Right hindlimb (tissue), 1 donor: Measurements from ENCODE around the gene FAT1.

ENCODE experiments used
- DNase-seq: peaks from one replicate; pipeline ENCODE4 v3.0.0-alpha.2; 2018

The FAT1 gene

DNA sequence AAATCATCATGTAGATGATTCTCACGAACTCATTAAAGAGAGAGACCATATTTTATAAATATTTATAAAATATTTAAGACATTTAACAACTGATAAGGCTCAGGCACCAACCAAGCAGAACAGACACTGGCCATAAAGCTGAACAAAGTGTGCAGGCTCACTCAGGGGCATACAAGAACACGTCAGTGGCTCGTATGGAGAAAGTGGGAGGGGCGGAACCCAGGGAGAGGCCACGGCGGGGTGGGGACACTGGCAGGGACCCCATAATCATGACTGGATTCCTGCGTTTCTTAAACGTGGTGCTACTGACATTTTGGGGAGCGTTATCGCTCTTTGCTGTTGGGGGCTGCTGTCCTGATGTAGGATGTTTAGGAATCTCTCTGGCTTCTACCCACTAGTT is 31.3 kb upstream of the FAT1 start:
- DNase-seq: no peak

DNA sequence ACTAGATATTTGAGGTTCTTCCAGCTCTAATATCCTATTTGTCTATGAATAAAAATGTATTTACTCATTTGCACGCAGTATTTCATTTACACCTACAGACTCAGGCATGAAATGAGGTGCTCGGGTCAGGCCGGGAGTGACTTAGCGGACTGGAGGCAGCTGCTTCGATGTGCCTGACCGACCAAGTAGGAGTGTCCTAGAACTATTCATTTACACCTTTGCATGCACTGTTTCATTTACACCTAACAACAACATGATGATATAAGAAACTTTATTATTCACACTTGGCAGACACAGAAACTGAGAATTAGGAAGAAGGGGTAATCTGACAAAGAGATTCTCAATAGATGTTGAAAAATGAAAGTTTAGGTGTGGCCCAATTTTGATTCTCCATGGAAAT is 28.7 kb upstream of the FAT1 start:
- no peak for DNase-seq

DNA sequence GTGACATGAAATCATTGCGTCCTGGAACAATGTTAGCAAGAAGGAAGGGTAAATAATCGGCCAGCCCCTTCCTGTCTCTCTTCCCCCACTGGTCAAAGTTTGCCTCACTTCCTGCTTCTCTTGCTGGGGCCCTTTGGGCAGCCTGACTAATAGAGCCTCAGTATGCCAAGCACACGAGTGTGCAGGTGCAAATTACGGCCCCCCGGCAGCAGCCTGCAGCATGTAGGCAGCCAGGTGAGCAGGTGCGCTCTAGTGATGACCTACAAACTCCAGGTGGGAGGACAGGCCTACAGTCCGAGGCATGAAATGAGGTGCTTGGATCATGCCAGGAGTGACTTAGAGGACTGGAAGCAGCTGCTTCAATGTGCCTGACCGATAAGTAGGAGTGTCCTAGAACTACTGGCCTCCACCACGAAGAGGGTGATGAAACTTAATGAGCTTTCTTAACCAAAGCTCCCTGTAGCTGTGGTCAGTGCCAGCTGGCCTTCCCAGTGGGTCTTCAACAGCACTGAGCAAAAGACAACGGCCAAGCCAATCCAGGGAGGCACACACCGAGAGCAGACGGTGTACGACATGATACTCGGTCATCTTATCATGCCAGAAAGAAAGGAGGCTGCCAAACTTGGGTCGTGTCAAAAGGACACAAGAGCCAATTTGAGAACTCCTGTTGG is 26.1 kb upstream of the FAT1 start:
- no peak for DNase-seq

DNA sequence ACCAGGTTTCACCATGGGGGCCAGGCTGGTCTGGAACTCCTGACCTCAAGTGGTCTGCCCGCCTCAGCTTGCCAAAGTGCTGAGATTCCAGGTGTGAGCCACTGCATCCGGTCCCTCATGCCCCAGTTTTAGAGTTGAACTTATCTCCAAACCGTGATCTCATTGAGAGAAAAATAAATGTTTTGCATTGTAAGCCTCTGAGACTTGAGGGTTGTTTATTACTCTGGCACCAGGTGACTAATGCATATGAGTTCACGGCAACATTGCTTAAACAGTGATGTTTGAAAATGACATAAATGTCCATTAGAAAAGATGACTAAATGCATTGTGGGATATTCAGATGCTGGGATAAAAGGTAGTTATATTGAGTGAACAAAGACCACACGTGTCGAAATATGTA is 22.9 kb upstream of the FAT1 start:
- DNase-seq: no peak

DNA sequence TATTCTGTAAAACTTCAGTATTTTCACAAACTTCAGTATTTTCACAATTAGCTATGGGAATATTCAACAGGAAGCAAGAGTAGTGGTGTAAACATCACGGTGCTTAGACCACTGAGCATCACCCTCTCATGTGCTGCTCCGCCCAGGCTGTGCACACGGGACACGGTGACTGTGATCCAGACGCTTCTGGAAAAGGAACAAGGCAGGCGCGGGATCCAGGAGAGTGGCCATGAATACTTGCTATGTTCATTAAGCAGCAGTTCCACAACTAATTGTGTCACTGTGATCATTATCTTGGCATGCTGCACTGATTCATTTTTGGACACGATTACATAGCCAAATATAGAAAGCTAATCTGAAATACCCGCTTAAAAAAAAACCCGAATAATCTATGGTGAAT is 19.6 kb upstream of the FAT1 start:
- peak; percentile 42 for DNase-seq

DNA sequence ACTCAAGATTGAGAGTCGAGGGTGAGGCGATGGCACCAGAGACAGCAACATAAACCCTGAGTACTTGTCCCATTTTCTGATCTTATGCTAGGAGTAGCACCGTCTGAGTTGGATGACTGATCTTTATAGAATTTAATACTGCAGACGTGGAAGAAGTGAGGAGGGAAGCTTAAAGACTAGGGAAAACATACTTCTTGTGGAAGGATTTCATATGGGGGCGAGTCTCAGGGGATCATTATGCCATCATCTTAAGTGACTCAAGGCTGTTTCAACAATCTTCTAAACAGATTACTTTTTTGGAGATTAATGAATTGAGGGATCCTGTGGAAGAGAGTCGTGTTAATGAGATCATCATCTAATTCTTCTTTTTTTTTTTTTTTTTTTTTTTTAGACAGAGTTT is 17.2 kb upstream of the FAT1 start:
- DNase-seq: no peak

DNA sequence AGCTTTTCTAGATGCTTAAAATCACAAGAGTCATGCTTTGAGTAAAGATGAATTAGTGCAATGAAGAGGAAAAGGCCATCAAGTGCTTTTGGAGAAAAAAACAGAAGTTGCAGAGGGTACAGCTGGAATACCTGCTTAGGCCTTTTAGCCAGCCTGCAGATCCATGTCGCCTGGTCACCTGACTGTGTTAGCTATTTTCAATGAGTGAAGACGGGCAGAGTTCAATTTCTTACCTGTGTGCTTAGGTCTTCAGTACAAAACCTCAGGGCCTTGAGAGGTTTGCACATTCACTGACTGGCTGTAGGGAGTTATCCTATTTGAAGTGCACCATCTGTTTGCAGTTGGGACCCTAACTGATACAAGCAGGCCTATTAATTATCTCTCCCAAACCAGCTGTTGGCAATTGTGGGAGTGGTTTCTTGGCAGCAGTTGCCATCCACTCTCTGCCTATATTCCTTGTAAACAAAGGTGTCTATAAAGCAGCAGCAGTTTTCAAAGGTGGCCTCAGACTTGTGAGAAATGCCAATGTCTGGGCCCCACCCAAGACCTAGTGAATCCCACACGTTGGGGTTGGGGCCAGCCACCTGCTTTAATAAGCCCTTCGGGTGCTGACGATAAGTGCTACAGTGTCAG is 16.3 kb upstream of the FAT1 start:
- DNase-seq: no peak

DNA sequence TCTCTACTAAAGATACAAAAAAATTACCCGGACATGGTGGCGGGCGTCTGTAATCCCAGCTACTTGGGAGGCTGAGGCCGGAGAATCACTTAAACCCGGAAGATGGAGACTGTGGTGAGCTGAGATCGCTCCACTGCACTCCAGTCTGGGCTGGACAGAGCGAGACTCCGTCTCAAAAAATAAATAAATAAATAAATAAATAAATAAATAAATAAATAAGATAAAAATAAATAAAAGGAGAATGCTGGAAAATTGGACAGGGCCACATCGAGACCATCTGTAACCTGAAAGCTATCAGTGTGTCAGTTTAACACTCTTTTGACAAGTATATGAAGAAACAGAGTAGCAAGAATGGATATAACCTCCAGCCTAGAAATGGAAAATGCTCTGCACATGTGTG is 15.7 kb upstream of the FAT1 start:
- DNase-seq: no peak

DNA sequence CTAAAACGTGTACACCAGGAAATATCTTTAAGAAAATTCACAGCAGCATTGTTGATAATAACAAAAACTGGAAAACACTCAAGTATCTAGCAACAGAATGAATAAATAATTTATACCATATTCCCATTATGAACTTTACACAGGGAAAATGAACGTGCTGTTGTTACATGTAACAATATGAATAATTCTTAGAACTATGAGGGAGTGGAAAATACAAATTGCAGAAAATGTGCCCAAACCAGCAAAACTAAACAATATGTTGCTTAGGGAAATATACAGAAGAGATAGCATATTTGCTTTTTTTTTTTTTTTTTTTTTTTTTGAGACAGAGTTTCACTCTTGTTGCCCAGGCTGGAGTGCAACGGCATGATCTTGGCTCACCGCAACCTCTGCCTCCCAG is 14.8 kb upstream of the FAT1 start:
- DNase-seq: no peak

DNA sequence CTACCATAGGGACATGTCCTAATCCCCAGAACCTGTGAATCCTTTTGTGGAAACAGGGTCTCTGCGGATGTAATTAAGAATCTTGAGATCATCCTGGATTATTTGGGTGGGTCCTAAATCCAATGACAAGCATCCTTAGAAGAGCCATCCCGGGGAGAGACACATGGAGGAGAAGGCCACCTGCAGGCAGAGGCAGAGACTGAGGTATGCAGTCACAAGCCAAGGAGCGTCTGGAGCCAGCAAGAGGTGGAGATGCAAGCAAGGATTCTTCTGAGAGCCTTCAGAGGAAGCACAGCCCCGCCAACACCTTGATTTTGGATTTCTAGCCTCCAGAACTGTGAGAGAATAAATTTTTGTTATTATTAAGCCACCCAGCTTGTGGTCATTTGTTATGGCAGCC is 13.8 kb upstream of the FAT1 start:
- DNase-seq: no peak

DNA sequence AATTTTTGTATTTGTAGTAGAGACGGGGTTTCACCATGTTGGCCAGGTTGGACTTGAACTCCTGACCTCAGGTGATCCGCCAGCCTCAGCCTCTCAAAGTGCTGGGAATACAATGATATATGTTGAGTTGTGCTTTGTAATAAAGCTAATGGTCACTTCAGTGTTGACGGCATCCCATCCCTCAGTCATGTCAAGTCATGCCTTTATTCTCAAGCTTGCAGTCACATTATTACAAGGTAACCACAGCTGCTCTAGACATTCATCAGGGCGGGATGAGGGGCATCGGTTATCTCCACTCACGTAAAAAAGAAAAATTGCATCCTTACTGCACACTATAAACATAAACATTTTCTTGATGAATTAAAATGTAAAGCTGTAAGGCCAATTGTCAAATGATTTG is 12.8 kb upstream of the FAT1 start:
- no peak for DNase-seq

DNA sequence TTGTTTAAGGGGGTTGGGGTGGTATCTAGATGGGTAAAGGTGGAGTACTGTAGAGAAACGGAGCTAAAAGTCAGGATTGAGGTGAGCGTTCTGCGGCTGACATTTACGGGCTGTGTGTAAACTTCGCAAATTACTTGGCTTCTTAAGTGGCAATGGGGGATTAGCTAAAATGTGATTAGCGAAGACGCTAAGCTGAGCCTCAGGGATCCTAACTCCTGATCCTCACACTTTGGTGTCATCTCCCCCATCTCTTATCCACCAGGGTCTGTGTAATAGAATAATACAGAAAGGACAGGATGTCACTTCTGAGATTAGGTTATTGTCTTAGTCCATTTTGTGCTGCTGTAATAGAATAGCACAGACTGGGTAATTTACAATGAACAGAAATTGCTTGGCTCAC is 10.6 kb upstream of the FAT1 start:
- no peak for DNase-seq

DNA sequence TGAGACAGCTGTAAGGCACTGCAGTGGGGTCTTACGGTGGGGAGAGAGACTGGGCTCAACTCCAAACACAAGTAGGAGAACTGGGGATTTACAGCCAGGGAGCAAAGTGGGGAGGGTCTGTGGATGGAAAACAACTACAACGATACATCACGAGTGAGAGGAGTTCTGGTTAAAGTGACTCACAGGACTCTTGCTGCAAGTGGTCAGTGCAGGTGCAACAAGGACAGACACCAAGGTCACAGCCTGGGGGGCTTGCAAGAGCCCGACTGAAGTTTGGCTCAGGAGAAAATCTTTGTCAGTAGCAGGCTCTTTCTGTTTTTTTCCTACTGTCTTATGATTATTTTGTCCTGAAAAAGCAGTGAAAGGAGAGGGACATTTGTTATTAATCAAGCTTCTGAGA is 10.1 kb upstream of the FAT1 start:
- no peak for DNase-seq

DNA sequence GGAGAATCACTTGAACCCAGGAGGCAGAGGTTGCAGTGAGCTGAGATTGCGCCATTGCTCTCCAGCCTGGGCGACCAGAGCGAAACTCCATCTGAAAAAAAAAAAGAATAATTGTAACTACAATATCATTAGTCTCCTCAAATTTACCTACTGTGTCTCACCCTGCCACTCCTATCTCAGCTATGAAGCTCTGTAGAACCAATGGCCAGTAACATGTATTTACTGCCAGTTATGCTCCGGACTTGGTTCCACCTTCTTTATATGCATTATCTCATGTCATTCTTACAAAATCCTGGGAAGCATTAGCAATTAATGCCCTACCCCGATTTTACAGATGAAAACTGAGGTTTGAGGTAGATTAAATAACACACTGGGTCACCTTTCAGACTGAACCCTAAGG is 7.0 kb upstream of the FAT1 start:
- DNase-seq: no peak

DNA sequence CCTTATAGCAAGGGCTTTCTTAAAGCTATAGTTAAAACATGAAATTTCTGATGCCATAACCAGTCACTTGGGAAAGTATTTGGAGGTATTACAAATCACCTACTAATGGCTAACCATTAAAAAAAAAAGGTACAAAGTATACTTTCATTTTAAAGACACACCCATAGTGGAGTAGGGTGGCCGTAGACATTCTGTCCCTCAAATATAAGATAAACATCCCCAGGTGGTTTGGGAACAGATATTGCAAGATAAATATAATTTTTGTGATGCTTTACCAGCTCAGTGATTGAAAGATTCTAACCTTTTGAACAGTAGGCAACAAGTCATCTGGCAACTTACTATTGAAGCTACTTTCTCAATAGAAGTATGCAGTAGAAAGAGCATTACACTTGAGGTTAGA is 6.2 kb upstream of the FAT1 start:
- DNase-seq: no peak

DNA sequence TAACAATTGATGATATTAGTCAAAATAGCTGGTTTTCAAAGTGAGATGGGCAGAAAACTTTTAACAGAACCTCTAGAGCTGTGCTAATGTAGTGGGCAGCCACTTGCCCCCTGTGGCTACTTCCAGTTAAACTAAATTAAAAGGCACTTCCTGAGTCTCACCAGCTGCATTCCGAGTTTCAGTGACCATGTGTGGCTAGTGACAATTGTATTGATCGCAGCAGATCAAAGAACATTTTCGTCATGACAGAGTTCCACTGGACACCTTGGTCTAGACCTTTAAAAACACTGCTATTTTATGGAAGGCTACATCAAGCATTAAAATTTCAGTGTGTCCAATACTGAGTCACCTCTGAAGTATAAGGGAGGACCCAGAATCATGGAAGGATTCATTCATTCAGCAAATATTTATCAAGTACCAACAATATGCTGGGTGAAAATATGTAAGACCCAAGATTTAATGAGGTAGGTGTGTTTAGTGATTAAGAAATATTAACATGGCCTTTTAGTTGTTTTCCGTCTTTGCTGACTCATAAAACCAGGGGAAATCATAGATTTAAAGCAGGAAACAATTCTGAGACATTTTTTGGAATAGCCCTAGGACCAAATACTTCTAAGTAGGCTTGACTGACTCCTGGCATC is 5.1 kb upstream of the FAT1 start:
- no peak for DNase-seq

DNA sequence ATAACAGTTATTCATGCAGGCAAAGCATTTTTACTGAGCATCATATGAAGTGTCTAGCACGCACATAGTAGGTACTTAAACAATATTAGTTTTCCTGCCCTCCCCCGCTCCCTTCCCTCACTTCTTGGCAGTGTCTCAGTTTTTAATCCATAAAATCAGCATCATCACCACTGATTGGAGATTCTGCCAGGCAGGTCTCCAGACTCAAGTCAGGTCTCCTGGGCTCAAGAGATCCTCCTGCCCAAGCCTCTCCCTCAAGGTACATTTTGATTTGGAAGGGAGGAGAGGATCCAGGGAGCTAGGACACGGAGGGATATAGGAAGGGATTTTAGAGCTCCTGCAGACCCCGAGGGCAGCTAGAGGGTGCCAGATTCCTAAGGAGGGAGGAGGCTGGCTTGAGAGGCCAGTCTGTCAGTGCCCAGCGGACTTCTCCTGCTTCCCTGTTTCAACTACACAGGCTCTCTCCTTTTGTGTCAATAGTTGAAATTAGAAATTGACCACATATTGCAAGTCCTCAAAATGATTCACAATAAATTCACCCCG is 4.4 kb upstream of the FAT1 start:
- DNase-seq: peak; percentile 49

DNA sequence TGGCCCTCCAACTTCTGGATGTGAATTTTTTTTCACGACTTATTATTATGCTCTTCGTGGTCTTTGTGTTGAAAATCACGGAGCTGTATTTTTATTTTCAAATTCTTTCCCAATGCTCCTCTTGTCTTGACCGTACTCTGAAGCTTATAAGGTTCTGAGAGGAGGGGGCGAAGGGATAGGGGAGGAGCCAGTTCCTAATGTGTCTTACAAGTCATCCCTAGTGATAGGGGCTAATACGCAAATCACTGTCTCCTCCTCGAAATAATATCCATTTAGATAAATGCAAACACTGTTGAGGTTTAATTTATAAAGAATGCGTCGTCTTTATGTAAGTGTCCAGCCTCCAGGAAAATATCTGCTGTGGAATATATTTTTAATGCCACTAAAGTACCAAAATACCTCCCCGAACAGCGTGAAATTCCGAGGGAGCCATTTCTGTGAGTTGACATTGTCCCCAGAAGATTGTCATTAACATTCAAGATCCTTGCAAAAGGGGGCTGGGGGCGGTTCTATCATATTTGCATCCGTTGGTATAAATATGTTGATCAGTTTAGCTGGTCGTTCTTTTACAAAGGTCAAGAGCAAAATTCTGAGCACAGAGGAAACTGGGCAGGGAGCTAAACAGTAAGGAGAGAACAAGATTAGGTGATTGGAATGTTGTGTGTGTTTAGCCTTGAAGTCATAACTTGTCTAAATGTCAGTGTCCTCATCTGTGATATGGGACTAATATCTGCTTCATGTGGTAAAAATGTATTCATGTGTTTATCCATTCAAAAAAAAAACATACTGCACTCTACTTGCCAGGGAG is 3.7 kb upstream of the FAT1 start:
- DNase-seq: no peak

DNA sequence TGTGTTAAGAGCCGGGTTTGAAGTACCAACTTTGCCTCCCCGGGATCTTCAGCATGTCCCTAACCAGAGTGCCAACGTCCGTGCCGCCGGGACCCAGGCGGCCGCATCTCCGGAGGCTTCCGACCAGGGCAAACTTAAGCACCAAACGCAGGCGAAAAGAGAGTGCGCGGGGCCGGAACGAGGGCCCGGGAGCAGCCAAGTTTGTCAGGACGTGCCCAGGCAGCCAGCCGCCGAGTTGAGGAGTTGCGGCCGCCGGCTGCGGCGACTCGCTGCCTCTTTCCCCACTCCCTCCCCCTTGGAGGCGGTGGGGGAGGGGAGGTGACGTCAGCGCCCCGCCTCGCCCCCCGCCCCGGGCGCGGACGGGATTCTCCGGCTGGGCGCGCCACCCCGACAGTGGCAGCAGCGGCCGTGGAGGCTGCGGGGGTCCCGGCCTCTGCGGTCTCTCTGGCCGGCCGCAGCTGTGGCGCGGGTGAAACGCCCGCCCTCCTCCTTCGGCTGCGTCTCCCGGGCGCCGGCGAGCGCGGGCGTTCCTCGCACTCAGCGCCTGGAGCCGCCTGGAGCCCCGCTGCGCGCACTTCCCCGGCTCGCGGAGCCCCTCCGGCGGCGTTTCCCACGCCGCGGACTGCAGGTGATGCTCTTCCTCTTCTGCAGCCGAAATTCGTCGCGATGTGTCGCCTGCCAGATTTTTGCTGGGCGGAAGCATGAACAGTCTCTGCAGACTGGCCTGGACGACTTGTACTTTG is 2.9 kb upstream of the FAT1 start:
- peak; percentile 93 for DNase-seq

DNA sequence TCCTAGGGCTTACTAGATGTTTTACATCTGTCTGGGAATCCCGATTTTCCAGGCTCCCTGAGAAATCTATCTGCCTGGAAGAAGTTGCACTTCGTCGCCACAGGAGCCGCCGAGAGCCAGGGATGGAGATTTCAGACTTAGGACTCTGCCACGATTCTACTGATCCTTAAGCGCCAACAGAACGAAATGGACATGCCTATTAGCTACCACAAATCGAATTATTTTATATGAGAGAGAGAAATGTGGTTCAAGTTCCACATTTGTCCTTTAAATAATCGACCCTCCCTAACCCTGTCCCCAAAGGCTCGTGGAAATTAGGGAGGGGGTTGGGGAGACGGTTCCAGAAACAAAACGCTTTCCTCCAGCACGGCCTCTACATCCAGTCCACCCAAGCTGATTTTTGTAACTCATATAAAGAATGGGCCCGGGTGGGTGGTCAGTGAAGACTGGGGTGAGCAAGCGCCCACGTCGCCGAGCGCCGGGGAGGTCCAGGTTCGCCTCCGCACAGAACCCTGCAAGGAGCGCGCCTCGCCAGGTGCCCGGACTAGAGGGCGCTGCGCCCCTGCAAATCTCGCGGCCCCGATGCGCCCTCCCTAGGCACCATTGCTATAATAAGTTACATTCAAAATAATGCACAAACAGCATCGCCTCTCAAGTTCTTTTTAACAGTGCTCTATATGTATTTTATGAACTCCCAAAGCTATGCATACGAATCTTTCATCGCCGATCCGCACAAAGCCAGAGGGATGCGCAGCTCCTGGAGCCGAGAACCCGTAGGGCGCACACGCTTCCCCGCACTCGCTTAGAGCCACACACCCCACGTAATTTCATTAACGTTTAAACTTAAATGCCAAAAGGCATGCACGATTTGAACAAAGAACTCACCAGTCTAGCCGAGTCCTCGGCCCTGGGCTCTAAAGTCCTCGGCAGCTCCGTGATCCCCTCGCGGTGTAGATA is 2.1 kb upstream of the FAT1 start:
- DNase-seq: peak; percentile 90

DNA sequence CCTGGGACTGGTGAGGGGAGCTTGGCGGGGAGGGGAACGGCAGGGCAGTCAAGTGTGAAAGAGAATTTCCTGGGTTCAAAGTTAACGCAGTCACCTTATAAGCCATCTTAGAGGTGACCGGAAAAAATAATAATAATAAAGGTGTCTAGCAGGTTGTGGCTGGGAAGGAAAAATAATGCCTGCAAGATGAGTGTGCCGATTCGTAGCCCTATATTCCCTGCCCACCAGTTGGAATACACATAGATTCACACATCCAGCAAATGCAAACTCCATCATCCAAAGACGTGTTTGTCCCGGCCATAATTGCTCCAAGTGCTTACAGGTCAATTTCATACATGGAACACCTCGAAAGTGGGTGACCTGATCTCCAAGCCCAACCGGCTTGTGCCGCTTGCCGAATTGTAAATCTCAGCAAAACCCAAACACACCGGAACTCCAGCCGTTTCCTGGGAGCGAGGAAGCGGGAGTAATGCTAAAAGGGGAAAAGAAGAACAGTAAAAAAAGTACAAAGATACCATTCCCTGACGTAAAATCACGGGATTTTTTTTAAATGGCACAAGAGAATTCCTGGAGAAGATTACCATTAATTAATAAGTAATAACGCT is 1.3 kb upstream of the FAT1 start:
- peak; percentile 47 for DNase-seq
